GM18499 (cell line): ENCODE data around the gene CDH15.

Experiments used
- ATAC-seq: cut with Tn5 transposase; IDR thresholded peaks from one replicate; pipeline ENCODE4 v1.9.1; 2021; ENCODE audit warnings: moderate number of reproducible peaks; ENCODE audit not compliant: insufficient read depth, unreplicated experiment

Gene CDH15

GRCh38 chr16:89139907-89140361, 31.6 kb upstream of the CDH15 start:
- ATAC-seq = no peak

GRCh38 chr16:89140401-89140800, 31.1 kb upstream of the CDH15 start:
- ATAC-seq = no peak

- no peak for ATAC-seq
These were observed 30.3 kb upstream of the CDH15 start for GRCh38 chr16:89140981-89141883.

GRCh38 chr16:89141884-89142267, 29.7 kb upstream of the CDH15 start:
- no peak for ATAC-seq

GRCh38 chr16:89142474-89143195, 28.9 kb upstream of the CDH15 start:
- ATAC-seq = no peak

GRCh38 chr16:89143201-89143741, 28.3 kb upstream of the CDH15 start:
- ATAC-seq = no peak

- ATAC-seq = no peak
These were observed 27.5 kb upstream of the CDH15 start for GRCh38 chr16:89143911-89144675.

- ATAC-seq = no peak
These were observed 26.9 kb upstream of the CDH15 start for GRCh38 chr16:89144681-89145080.

- no peak for ATAC-seq
These were observed 26.0 kb upstream of the CDH15 start for GRCh38 chr16:89145406-89146161.

GRCh38 chr16:89146211-89147005, 25.1 kb upstream of the CDH15 start:
- ATAC-seq = no peak

GRCh38 chr16:89147085-89147817, 24.3 kb upstream of the CDH15 start:
- ATAC-seq = no peak

GRCh38 chr16:89149386-89149785, 22.2 kb upstream of the CDH15 start:
- ATAC-seq = no peak

GRCh38 chr16:89150090-89150835, 21.3 kb upstream of the CDH15 start:
- no peak for ATAC-seq

GRCh38 chr16:89150981-89151380, 20.6 kb upstream of the CDH15 start:
- no peak for ATAC-seq

GRCh38 chr16:89152831-89153700, 18.5 kb upstream of the CDH15 start:
- no peak for ATAC-seq

GRCh38 chr16:89153848-89154271, 17.7 kb upstream of the CDH15 start:
- no peak for ATAC-seq
